ENCODE data around the gene LIG3. TPM values are rescaled to one million over a fixed set of nuclear protein-coding genes. Genes with fewer than 3 reads are reported as not detected.

LIG3 gene
- total and polyA plus RNA-seq, 2 of the 13 experiments (the other 11 are each of a cell fraction or from before 2014, with no cell fraction given), result 34.4 to 36.2 TPM

DNA sequence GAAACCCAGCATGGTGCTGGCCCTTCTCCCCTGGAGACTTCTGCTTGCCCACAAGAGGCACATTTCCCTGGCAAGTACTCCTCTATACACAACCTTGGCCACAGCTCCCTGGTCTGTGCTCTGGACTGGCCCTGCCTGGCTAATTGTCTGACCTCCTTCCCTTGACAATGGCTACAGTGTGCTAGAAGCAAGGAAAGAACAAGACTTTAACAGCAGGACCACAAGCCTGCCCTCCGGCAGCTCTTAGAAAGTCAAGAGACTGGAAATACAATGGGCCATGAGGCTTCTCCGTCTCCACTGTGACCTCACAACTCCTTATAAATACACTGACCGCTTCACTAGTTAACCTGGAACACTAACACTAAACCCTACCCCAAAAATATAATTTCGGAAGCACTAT, 36.7 kb downstream of the LIG3 start:
- intact Hi-C loops (cut with micrococcal nuclease; ENCODE audit: unreplicated experiment), result no loop called here
- ChIA-PET CTCF (ENCODE audit: low intra/inter-chr PET ratio, low total read pairs) (no interaction called here), POLR2A (no interaction called here)
- in situ Hi-C loops (cut with HindIII; ENCODE audit: extremely low pct_ligation_motif_present, low pct_unique_long_range_greater_than_20kb), result no loop called here
- FAIRE-seq, result no peak
- TF ChIP-seq RELA (CRISPR knock-in tag; IDR thresholded peaks at IDR 0.05) (no peak), ZBTB7A (CRISPR knock-in tag; IDR thresholded peaks at IDR 0.05) (no peak), ZNF816 (CRISPR knock-in tag; IDR thresholded peaks at IDR 0.05; ENCODE audit: borderline replicate concordance) (no peak), ZNF746 (CRISPR knock-in tag; IDR thresholded peaks at IDR 0.05) (no peak)
- TF ChIP-seq, protein P1, sequence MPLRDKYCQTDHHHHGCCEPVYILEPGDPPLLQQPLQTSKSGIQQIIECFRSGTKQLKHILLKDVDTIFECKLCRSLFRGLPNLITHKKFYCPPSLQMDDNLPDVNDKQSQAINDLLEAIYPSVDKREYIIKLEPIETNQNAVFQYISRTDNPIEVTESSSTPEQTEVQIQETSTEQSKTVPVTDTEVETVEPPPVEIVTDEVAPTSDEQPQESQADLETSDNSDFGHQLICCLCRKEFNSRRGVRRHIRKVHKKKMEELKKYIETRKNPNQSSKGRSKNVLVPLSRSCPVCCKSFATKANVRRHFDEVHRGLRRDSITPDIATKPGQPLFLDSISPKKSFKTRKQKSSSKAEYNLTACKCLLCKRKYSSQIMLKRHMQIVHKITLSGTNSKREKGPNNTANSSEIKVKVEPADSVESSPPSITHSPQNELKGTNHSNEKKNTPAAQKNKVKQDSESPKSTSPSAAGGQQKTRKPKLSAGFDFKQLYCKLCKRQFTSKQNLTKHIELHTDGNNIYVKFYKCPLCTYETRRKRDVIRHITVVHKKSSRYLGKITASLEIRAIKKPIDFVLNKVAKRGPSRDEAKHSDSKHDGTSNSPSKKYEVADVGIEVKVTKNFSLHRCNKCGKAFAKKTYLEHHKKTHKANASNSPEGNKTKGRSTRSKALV (CRISPR knock-in tag; IDR thresholded peaks at IDR 0.05), result no peak
- no TSS peak for BruUV-seq (replicated peaks)
- Histone ChIP-seq H3K79me2 (ENCODE audit: insufficient read depth, low read length) (no peaks in the 10 kb centered on the region), H3K9ac (ENCODE audit: insufficient read depth, low read depth, low read length) (no peak overlapping the region), H2AFZ (ENCODE audit: low read length) (no peak overlapping the region), H3K27me3 (ENCODE audit: control insufficient read depth in 1 of 2, insufficient read depth in 2 of 2, low read length in 2 of 2) (no peaks in the 10 kb centered on the region), H3K4me2 (ENCODE audit: low read depth, low read length) (no peak overlapping the region), H3K4me1 (ENCODE audit: insufficient read depth, low read length) (no peaks in the 10 kb centered on the region), H3K9me3 (ENCODE audit: low read length) (no peaks in the 10 kb centered on the region), H3K4me3 (replicated peaks in 1 of 3; ENCODE audit: insufficient read depth in 1 of 3, low read depth in 2 of 3, low read length in 3 of 3) (no peak overlapping the region), H4K20me1 (ENCODE audit: insufficient read depth, low read length) (0 out of 2 replicates have a peak, but pooled peaks cover 6% of the 10 kb centered on the region), H3K36me3 (replicated peaks in 1 of 2; ENCODE audit: control insufficient read depth in 1 of 2, insufficient read depth in 2 of 2, low read length in 2 of 2) (peaks cover 50 to 94% of the 10 kb centered on the region in 2 experiments), H3K27ac (ENCODE audit: extremely low read length, insufficient read depth, low read length) (no peak overlapping the region)
- ATAC-seq, result no peak
- 97% methylated on average over 4 of the region's 4 CpGs for WGBS (ENCODE audit: low lambda C conversion rate)
- DNase-seq (ENCODE audit: low spot score), result no peak

DNA sequence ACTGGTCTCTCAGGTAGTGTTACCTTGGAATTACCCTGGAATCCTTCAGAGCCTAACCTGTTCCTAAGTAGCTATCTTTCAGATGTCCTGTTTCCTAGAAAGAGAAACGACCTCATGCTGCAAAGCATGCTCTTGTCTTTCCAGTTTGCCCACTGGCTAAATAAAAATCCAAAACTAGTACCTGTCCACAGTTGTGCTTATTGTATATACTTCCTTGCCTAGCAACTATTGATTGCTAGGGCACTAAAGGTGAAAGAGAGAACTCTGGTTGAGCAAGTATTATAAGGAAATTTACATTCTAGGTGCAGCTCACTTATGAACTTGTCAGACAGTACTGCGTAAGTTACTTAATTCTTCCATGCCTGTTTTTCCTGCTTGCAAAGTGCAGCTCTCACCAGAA, 38.5 kb downstream of the LIG3 start:
- ChIA-PET POLR2A (no interaction called here), CTCF (ENCODE audit: low intra/inter-chr PET ratio, low total read pairs) (no interaction called here)
- BruUV-seq (replicated peaks), result no TSS peak
- Histone ChIP-seq H3K79me2 (ENCODE audit: insufficient read depth, low read length) (no peaks in the 10 kb centered on the region), H3K27ac (ENCODE audit: extremely low read length, insufficient read depth, low read length) (no peak overlapping the region), H3K9me3 (ENCODE audit: low read length) (no peaks in the 10 kb centered on the region), H3K9ac (ENCODE audit: insufficient read depth, low read depth, low read length) (no peak overlapping the region), H3K4me3 (replicated peaks in 1 of 3; ENCODE audit: insufficient read depth in 1 of 3, low read depth in 2 of 3, low read length in 3 of 3) (no peak overlapping the region), H3K36me3 (replicated peaks in 1 of 2; ENCODE audit: control insufficient read depth in 1 of 2, insufficient read depth in 2 of 2, low read length in 2 of 2) (peaks cover 51 to 89% of the 10 kb centered on the region in 2 experiments), H2AFZ (ENCODE audit: low read length) (no peak overlapping the region), H3K27me3 (ENCODE audit: control insufficient read depth in 1 of 2, insufficient read depth in 2 of 2, low read length in 2 of 2) (no peaks in the 10 kb centered on the region), H4K20me1 (ENCODE audit: insufficient read depth, low read length) (peaks cover 6% of the 10 kb centered on the region; the same call in 1 of the 2 replicates), H3K4me2 (ENCODE audit: low read depth, low read length) (no peak overlapping the region), H3K4me1 (ENCODE audit: insufficient read depth, low read length) (no peaks in the 10 kb centered on the region)
- DNase-seq (ENCODE audit: low spot score) (no peak), FAIRE-seq (no peak), ATAC-seq (no peak)
- TF ChIP-seq ZNF790 (CRISPR knock-in tag; IDR thresholded peaks at IDR 0.05; ENCODE audit: borderline replicate concordance), result no peak
- no peak for TF ChIP-seq YEATS4 (CRISPR knock-in tag; IDR thresholded peaks at IDR 0.05; ENCODE audit: borderline replicate concordance)
- no peak for TF ChIP-seq PHF8 (CRISPR knock-in tag; IDR thresholded peaks at IDR 0.05)
- no peak for TF ChIP-seq CAMTA2 (CRISPR knock-in tag; IDR thresholded peaks at IDR 0.05; ENCODE audit: borderline replicate concordance)
- TF ChIP-seq SP1 (IDR thresholded peaks at IDR 0.05), result no peak
- TF ChIP-seq SP1 (CRISPR knock-in tag; IDR thresholded peaks at IDR 0.05), result no peak
- TF ChIP-seq IRF2 (CRISPR knock-in tag; IDR thresholded peaks at IDR 0.05), result no peak
- 0 out of 2 replicates have a peak, but pooled peaks have one; percentile 16 for TF ChIP-seq BCL6 (CRISPR knock-in tag; IDR thresholded peaks at IDR 0.05)
- intact Hi-C loops (cut with micrococcal nuclease; ENCODE audit: unreplicated experiment) (no loop called here), in situ Hi-C loops (cut with HindIII; ENCODE audit: extremely low pct_ligation_motif_present, low pct_unique_long_range_greater_than_20kb) (no loop called here)
- 94% methylated on average over 2 of the region's 2 CpGs for WGBS (ENCODE audit: low lambda C conversion rate)

All from HepG2 (cell line).